ENCODE measurements around the gene COMTD1. TPM values are rescaled to one million over a fixed set of nuclear protein-coding genes. Genes with fewer than 3 reads are reported as not detected.

The COMTD1 gene
- total RNA-seq, 2 donors from 2014 or later, result 10.0 to 18.1 TPM

Other genes starting within 250 kb of the COMTD1 start
- gene SAMD8, start 124.3 kb downstream of the COMTD1 start, total RNA-seq, result 10 to 100 TPM; 26.6 to 29.6 TPM
- 100 to 1,000 TPM; 115 to 146 TPM for gene VDAC2, start 25.2 kb downstream of the COMTD1 start, total RNA-seq
- 10 to 100 TPM; 27.9 to 36.0 TPM for gene ZNF503, start 165.8 kb upstream of the COMTD1 start, total RNA-seq
- gene LRMDA, start 195.7 kb upstream of the COMTD1 start, total RNA-seq, result 10 to 100 TPM; 14.4 to 18.0 TPM